HepG2 (cell line): ENCODE measurements around the gene TENM3.

Experiments
- NPAS2 ChIP-seq: sonication (generic); formaldehyde crosslinking; IDR thresholded peaks from 2 replicates; pipeline ENCODE4 v1.8.0; 2022; ENCODE audit warnings: mild to moderate bottlenecking, missing genetic modification reagents, borderline replicate concordance
- POLR2AphosphoS5 ChIP-seq: IDR thresholded peaks from 2 replicates; pipeline ENCODE4 v1.6.1; 2012; ENCODE audit warnings: low read depth, low read length
- WIZ ChIP-seq: sonication (generic); formaldehyde crosslinking; IDR thresholded peaks from 2 replicates; pipeline ENCODE4 v1.5.1; 2020; ENCODE audit warnings: mild to moderate bottlenecking, missing genetic modification reagents
- ZFP82 ChIP-seq: sonication (generic); formaldehyde crosslinking; IDR thresholded peaks from 2 replicates; pipeline ENCODE4 v1.5.1; 2020; ENCODE audit warnings: mild to moderate bottlenecking, missing genetic modification reagents, borderline replicate concordance
- ZFP91 ChIP-seq: sonication (generic); formaldehyde crosslinking; IDR thresholded peaks from 2 replicates; pipeline ENCODE4 v1.9.0; 2022; ENCODE audit warnings: missing genetic modification reagents, mild to moderate bottlenecking, borderline replicate concordance
- ZNF605 ChIP-seq: sonication (generic); formaldehyde crosslinking; IDR thresholded peaks from 2 replicates; pipeline ENCODE4 v1.8.0; 2022; ENCODE audit warnings: mild to moderate bottlenecking, missing genetic modification reagents

GRCh38 chr4:182643801-182644682, 400.8 kb downstream of the TENM3 start:
- no peak for TF ChIP-seq WIZ (CRISPR knock-in tag)
- TF ChIP-seq ZNF605 (CRISPR knock-in tag): no peak
- no peak for TF ChIP-seq NPAS2 (CRISPR knock-in tag)
- TF ChIP-seq POLR2AphosphoS5: no peak
- no peak for TF ChIP-seq ZFP82 (CRISPR knock-in tag)
- no peak for TF ChIP-seq ZFP91 (CRISPR knock-in tag)
